ENCODE data around the gene PIK3R4. TPM values are rescaled to one million over a fixed set of nuclear protein-coding genes. Genes with fewer than 3 reads are reported as not detected.

PIK3R4 gene
- polyA plus RNA-seq, 1 donor (not counting 4 experiments of a cell fraction or from before 2014, with no cell fraction given): 49.2 TPM

GRCh38 chr3:130662501-130662996, 84.1 kb downstream of the PIK3R4 start:
- Histone ChIP-seq H3K27me3 (ENCODE audit: control insufficient read depth, extremely low read depth, insufficient read depth, low read length) (no peaks in the 10 kb centered on the region), H4K20me1 (ENCODE audit: control insufficient read depth, extremely low read depth, insufficient read depth, low read length) (no peaks in the 10 kb centered on the region), H3K36me3 (ENCODE audit: control insufficient read depth in 2 of 2, extremely low read depth in 1 of 2, insufficient read depth in 2 of 2, low read length in 2 of 2) (no peaks in the 10 kb centered on the region), H3K9me1 (ENCODE audit: control insufficient read depth, extremely low read depth, insufficient read depth, low read length) (no peaks in the 10 kb centered on the region), H3K4me2 (ENCODE audit: control insufficient read depth, extremely low read depth, insufficient read depth, low read depth, low read length) (no peak overlapping the region), H3K79me2 (ENCODE audit: control insufficient read depth, insufficient read depth, low read length) (no peaks in the 10 kb centered on the region), H3K9ac (ENCODE audit: control insufficient read depth, extremely low read depth, insufficient read depth, low read length) (no peak overlapping the region), H3K9me3 (ENCODE audit: control insufficient read depth, low read depth, low read length) (no peaks in the 10 kb centered on the region), H3K4me3 (ENCODE audit: control insufficient read depth in 2 of 3, extremely low read depth in 1 of 3, insufficient read depth in 2 of 3, low read depth in 1 of 3, low read length in 3 of 3) (no peak overlapping the region), H3K4me1 (ENCODE audit: control insufficient read depth, extremely low read depth, insufficient read depth, low read length) (no peaks in the 10 kb centered on the region), H3K27ac (ENCODE audit: control insufficient read depth, insufficient read depth, low read length) (no peak overlapping the region), H2AFZ (ENCODE audit: control insufficient read depth, low read length) (no peak overlapping the region)
- no peak for FAIRE-seq
- TF ChIP-seq CTCF (optimal IDR thresholded peaks at IDR 0.05 in 1 of 3, IDR thresholded peaks at IDR 0.05 in 1 of 3, conservative IDR thresholded peaks at IDR 0.05 in 1 of 3; ENCODE audit: extremely low read depth in 1 of 3, insufficient read depth in 2 of 3, low read length in 3 of 3): no peak
- no peak for TF ChIP-seq EZH2 (IDR thresholded peaks at IDR 0.05; ENCODE audit: low read length)
- no peak for DNase-seq (ENCODE audit: low read depth, low spot score)
- dilution Hi-C loops (cut with MboI; ENCODE audit: extremely low pct_ligation_motif_present, low sequenced_read_pairs): no loop called here

- dilution Hi-C loops (cut with MboI; ENCODE audit: extremely low pct_ligation_motif_present, low sequenced_read_pairs): no loop called here
- H3K27ac ChIP-seq (ENCODE audit: control insufficient read depth, insufficient read depth, low read length): no peak overlapping the region
- H3K9ac ChIP-seq (ENCODE audit: control insufficient read depth, extremely low read depth, insufficient read depth, low read length): no peak overlapping the region
- FAIRE-seq (no peak), DNase-seq (ENCODE audit: low read depth, low spot score) (no peak)
- no peaks in the 10 kb centered on the region for H4K20me1 ChIP-seq (ENCODE audit: control insufficient read depth, extremely low read depth, insufficient read depth, low read length)
- no peaks in the 10 kb centered on the region for H3K27me3 ChIP-seq (ENCODE audit: control insufficient read depth, extremely low read depth, insufficient read depth, low read length)
- no peaks in the 10 kb centered on the region for H3K4me1 ChIP-seq (ENCODE audit: control insufficient read depth, extremely low read depth, insufficient read depth, low read length)
- no peaks in the 10 kb centered on the region for H3K9me3 ChIP-seq (ENCODE audit: control insufficient read depth, low read depth, low read length)
- H2AFZ ChIP-seq (ENCODE audit: control insufficient read depth, low read length): no peak overlapping the region
- H3K79me2 ChIP-seq (ENCODE audit: control insufficient read depth, insufficient read depth, low read length): no peaks in the 10 kb centered on the region
- no peak for TF ChIP-seq EZH2 (IDR thresholded peaks at IDR 0.05; ENCODE audit: low read length)
- TF ChIP-seq CTCF (optimal IDR thresholded peaks at IDR 0.05 in 1 of 3, IDR thresholded peaks at IDR 0.05 in 1 of 3, conservative IDR thresholded peaks at IDR 0.05 in 1 of 3; ENCODE audit: extremely low read depth in 1 of 3, insufficient read depth in 2 of 3, low read length in 3 of 3): no peak
- no peaks in the 10 kb centered on the region for H3K36me3 ChIP-seq (ENCODE audit: control insufficient read depth in 2 of 2, extremely low read depth in 1 of 2, insufficient read depth in 2 of 2, low read length in 2 of 2)
- H3K4me3 ChIP-seq (ENCODE audit: control insufficient read depth in 2 of 3, extremely low read depth in 1 of 3, insufficient read depth in 2 of 3, low read depth in 1 of 3, low read length in 3 of 3): no peak overlapping the region
- no peak overlapping the region for H3K4me2 ChIP-seq (ENCODE audit: control insufficient read depth, extremely low read depth, insufficient read depth, low read depth, low read length)
- no peaks in the 10 kb centered on the region for H3K9me1 ChIP-seq (ENCODE audit: control insufficient read depth, extremely low read depth, insufficient read depth, low read length)
Observed at GRCh38 chr3:130661140-130661891, 85.3 kb downstream of the PIK3R4 start.
